ENCODE data around the gene IL5. TPM values are rescaled to one million over a fixed set of nuclear protein-coding genes. Genes with fewer than 3 reads are reported as not detected.
A peak's percentile ranks its signal among the peaks of the same experiment; 100 is the strongest.
"Not testable (repeated sequence)": the region's sequence is repeated elsewhere in the genome, so short reads cannot be mapped to it uniquely, and the experiment has no call there.

IL5 gene
- total RNA-seq, 1 donor from 2014 or later = not detected

GRCh38 chr5:132556763-132557477 is 13.6 kb upstream of the IL5 start, which contains the start of gene RAD50:
Gene RAD50, plus strand, starts transcription at chr5:132556977. Its CDS starts 348 bp downstream, at chr5:132557325.
- DNase-seq (ENCODE audit: extremely low spot score, unreplicated experiment) = peak; percentile 91
- H3K4me3 Mint-ChIP-seq = peak within 1 kb of the TSS; percentile 98
- TF ChIP-seq, protein P1, sequence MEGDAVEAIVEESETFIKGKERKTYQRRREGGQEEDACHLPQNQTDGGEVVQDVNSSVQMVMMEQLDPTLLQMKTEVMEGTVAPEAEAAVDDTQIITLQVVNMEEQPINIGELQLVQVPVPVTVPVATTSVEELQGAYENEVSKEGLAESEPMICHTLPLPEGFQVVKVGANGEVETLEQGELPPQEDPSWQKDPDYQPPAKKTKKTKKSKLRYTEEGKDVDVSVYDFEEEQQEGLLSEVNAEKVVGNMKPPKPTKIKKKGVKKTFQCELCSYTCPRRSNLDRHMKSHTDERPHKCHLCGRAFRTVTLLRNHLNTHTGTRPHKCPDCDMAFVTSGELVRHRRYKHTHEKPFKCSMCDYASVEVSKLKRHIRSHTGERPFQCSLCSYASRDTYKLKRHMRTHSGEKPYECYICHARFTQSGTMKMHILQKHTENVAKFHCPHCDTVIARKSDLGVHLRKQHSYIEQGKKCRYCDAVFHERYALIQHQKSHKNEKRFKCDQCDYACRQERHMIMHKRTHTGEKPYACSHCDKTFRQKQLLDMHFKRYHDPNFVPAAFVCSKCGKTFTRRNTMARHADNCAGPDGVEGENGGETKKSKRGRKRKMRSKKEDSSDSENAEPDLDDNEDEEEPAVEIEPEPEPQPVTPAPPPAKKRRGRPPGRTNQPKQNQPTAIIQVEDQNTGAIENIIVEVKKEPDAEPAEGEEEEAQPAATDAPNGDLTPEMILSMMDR (conservative IDR thresholded peaks at IDR 0.05) = no peak
- no peaks in the 10 kb centered on the region for H3K27me3 Mint-ChIP-seq
- peaks cover 5% of the 10 kb centered on the region for H3K36me3 Mint-ChIP-seq
- H3K4me1 Mint-ChIP-seq (ENCODE audit: unreplicated experiment) = peaks cover 15% of the 10 kb centered on the region
- no peaks in the 10 kb centered on the region for H3K9me3 Mint-ChIP-seq
- H3K27ac Mint-ChIP-seq = peak within 1 kb of the TSS; percentile 94

DNA sequence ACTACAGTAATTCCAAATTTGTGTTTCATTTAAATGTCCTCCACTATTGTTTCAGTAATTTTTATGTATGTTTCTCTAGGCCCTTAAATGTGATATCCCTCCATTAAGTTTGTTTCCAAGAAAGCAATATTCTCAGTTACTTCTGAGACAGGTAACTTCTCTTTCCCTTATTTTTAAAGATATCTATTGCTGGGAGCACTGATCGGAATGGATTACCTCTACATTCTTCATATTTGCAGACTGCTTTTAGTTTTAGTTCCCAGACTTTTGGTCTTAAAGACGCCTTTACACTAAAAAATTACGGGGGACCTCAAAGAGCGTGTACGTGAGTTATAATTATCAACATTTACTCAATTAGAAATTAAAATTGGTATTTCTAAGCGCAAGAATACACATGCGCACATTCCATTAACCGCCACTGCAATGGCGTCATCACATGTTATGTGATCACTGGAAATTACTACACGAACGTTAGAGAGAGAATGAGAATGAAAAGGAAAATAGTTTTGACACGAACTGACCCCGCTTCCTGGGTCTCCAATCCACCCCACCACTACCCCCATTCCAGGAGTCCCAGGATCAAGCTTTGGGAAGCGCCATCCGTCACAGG is 12.9 kb upstream of the IL5 start:
- H3K27me3 Mint-ChIP-seq = no peaks in the 10 kb centered on the region
- no peaks in the 10 kb centered on the region for H3K9me3 Mint-ChIP-seq
- peaks cover 5% of the 10 kb centered on the region for H3K36me3 Mint-ChIP-seq
- TF ChIP-seq, protein P1 (conservative IDR thresholded peaks at IDR 0.05) = no peak
- H3K27ac Mint-ChIP-seq = peak overlapping the region; percentile 94
- H3K4me1 Mint-ChIP-seq (ENCODE audit: unreplicated experiment) = peaks cover 15% of the 10 kb centered on the region
- DNase-seq (ENCODE audit: extremely low spot score, unreplicated experiment) = no peak
- H3K4me3 Mint-ChIP-seq = peak overlapping the region; percentile 98

- Mint-ChIP-seq H3K4me3 (no peak overlapping the region), H3K27ac (no peak overlapping the region), H3K36me3 (no peaks in the 10 kb centered on the region), H3K4me1 (ENCODE audit: unreplicated experiment) (peaks cover 4% of the 10 kb centered on the region), H3K9me3 (no peaks in the 10 kb centered on the region), H3K27me3 (no peaks in the 10 kb centered on the region)
- TF ChIP-seq, protein P1 (conservative IDR thresholded peaks at IDR 0.05) = no peak
- no peak for DNase-seq (ENCODE audit: extremely low spot score, unreplicated experiment)
These were observed 6.3 kb upstream of the IL5 start for GRCh38 chr5:132549576-132549975.

DNA sequence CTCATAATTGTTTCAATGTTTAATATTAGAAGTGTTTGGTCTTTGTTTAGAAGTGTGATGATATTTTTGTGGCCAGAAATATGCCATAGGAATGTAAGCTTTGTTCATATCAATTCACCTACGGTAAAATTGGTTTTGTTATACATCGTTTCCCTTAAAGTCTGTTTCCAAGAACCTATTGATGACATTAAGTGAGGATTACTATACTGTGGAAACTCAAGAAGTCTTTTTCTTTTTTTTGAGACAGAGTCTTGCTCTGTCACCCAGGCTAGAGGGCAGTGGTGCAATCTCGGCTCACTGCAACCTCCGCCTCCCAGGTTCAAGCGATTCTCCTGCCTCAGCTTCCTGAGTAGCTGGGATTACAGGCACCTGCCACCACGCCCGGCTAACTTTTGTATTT is 5.5 kb upstream of the IL5 start:
- H3K27me3 Mint-ChIP-seq; H3K4me1 Mint-ChIP-seq (ENCODE audit: unreplicated experiment); H3K27ac Mint-ChIP-seq; H3K36me3 Mint-ChIP-seq; H3K9me3 Mint-ChIP-seq; DNase-seq (ENCODE audit: extremely low spot score, unreplicated experiment); H3K4me3 Mint-ChIP-seq: not testable (repeated sequence)

GRCh38 chr5:132547269-132547668 is 3.9 kb upstream of the IL5 start:
- Mint-ChIP-seq H3K4me3 (no peak overlapping the region), H3K27me3 (peaks cover 3% of the 10 kb centered on the region), H3K4me1 (ENCODE audit: unreplicated experiment) (peaks cover 4% of the 10 kb centered on the region), H3K9me3 (no peaks in the 10 kb centered on the region), H3K36me3 (no peaks in the 10 kb centered on the region), H3K27ac (no peak overlapping the region)
- TF ChIP-seq, protein P1 (conservative IDR thresholded peaks at IDR 0.05) = no peak
- no peak for DNase-seq (ENCODE audit: extremely low spot score, unreplicated experiment)

GRCh38 chr5:132546108-132546507 is 2.8 kb upstream of the IL5 start:
- Mint-ChIP-seq H3K27me3 (peaks cover 3% of the 10 kb centered on the region), H3K4me3 (no peak overlapping the region), H3K9me3 (no peaks in the 10 kb centered on the region), H3K36me3 (no peaks in the 10 kb centered on the region), H3K27ac (no peak overlapping the region), H3K4me1 (ENCODE audit: unreplicated experiment) (peaks cover 4% of the 10 kb centered on the region)
- TF ChIP-seq, protein P1 (conservative IDR thresholded peaks at IDR 0.05) = no peak
- no peak for DNase-seq (ENCODE audit: extremely low spot score, unreplicated experiment)

All from type B pancreatic cell (in vitro differentiated cells).